A673 (cell line): Measurements from ENCODE around the gene MARK3. TPM values are rescaled to one million over a fixed set of nuclear protein-coding genes. Genes with fewer than 3 reads are reported as not detected.

Experiments
- BruUV-seq: library from RNA; stranded (reverse); fragments of 400-500 nt; replicated peaks from 2 replicates; lab custom pipeline; 2021; lab: Mats Ljungman, UMichigan
- CTCF ChIA-PET: fragments of 300-600 bp; sonication (Branson Sonifier 250); formaldehyde crosslinking; loops from one replicate; lab custom pipeline; 2022; ENCODE audit warnings: antibody characterized with exemption; lab: Charles Lee
- POLR2A ChIA-PET: fragments of 300-600 bp; sonication (Branson Sonifier 250); formaldehyde crosslinking; loops from one replicate; lab custom pipeline; 2022; ENCODE audit warnings: antibody characterized with exemption; ENCODE audit not compliant: low non-redundant PET; lab: Charles Lee
- DNase-seq: peaks from one replicate; pipeline ENCODE4 v3.0.0-alpha.2; 2015; ENCODE audit warnings: low spot score
- H3K27ac ChIP-seq: fragments of 200-600 bp; sonication (generic); 2 replicates; pipeline ENCODE4 v1.5.1; 2016; ENCODE audit warnings: mixed run types, low read depth, mild to moderate bottlenecking, mixed read lengths, antibody characterized with exemption, low read length; ENCODE audit not compliant: poor library complexity, severe bottlenecking
- H3K27me3 ChIP-seq: fragments of 200-600 bp; sonication (generic); replicated peaks from 2 replicates; pipeline ENCODE4 v1.6.1; 2017; ENCODE audit warnings: mixed run types, low read depth, mild to moderate bottlenecking, mixed read lengths, antibody characterized with exemption, low read length; ENCODE audit not compliant: insufficient read depth, poor library complexity
- H3K36me3 ChIP-seq: fragments of 200-600 bp; sonication (generic); 2 replicates; pipeline ENCODE4 v1.6.1; 2016; ENCODE audit warnings: mixed run types, mild to moderate bottlenecking, mixed read lengths, antibody characterized with exemption, low read length; ENCODE audit not compliant: insufficient read depth, poor library complexity, severe bottlenecking
- H3K4me1 ChIP-seq: fragments of 200-600 bp; sonication (generic); 2 replicates; pipeline ENCODE4 v1.6.1; 2017; ENCODE audit warnings: mixed run types, mild to moderate bottlenecking, mixed read lengths, antibody characterized with exemption, low read length; ENCODE audit not compliant: insufficient read depth, poor library complexity, severe bottlenecking
- H3K4me3 ChIP-seq: fragments of 200-600 bp; sonication (generic); 2 replicates; pipeline ENCODE4 v1.5.1; 2016; ENCODE audit warnings: low read depth, mixed run types, mild to moderate bottlenecking, mixed read lengths, low read length; ENCODE audit not compliant: poor library complexity, severe bottlenecking
- H3K9me3 ChIP-seq: fragments of 200-600 bp; sonication (generic); 2 replicates; pipeline ENCODE4 v1.6.1; 2016; ENCODE audit warnings: mixed run types, low read depth, mild to moderate bottlenecking, mixed read lengths, antibody characterized with exemption, low read length; ENCODE audit not compliant: poor library complexity, severe bottlenecking
- CTCF ChIP-seq: fragments of 300-800, 200-600 bp; sonication (generic); conservative IDR thresholded peaks from 2 replicates; pipeline ENCODE4 v1.5.1; 2017; ENCODE audit warnings: low read depth, mild to moderate bottlenecking, antibody characterized with exemption, low read length, moderate library complexity, mixed read lengths
- EZH2 ChIP-seq: fragments of 200-600 bp; sonication (generic); IDR thresholded peaks from 2 replicates; pipeline ENCODE4 v1.6.1; 2017; ENCODE audit warnings: borderline replicate concordance, low read depth, mild to moderate bottlenecking, mixed read lengths, antibody characterized with exemption, low read length; ENCODE audit not compliant: poor library complexity, severe bottlenecking
- intact Hi-C: fragments of 100-400 bp; cut with micrococcal nuclease; formaldehyde crosslinking; loops from one replicate; pipeline ENCODE4 v1.10.0; 2022; ENCODE audit not compliant: unreplicated experiment
- total RNA-seq: library from RNA; stranded (reverse); gene quantifications from 2 replicates; pipeline ENCODE4 v1.2.3, GENCODE V29; 2021

Gene MARK3
- total RNA-seq, 1 experiment from 2014 or later, result 94.4 TPM

- Histone ChIP-seq H3K27me3 (no peaks in the 10 kb centered on the region), H3K4me3 (no peak overlapping the region), H3K36me3 (peaks cover 47% of the 10 kb centered on the region), H3K27ac (no peak overlapping the region), H3K9me3 (no peaks in the 10 kb centered on the region), H3K4me1 (no peaks in the 10 kb centered on the region)
- POLR2A ChIA-PET, result no interaction called here
- CTCF ChIA-PET, result no interaction called here
- TF ChIP-seq EZH2 (no peak), CTCF (no peak)
- BruUV-seq, result TSS peak; percentile 31
- no peak for DNase-seq
- intact Hi-C loops, result loop anchor here (5.0 kb wide), 1 partner anchor 44 kb away; no protein-coding TSS in a partner anchor
Observed at GRCh38 chr14:103503296-103503695, 118.1 kb downstream of the MARK3 start.

GRCh38 chr14:103504991-103505565, 119.9 kb downstream of the MARK3 start:
- H3K4me1 ChIP-seq, result no peaks in the 10 kb centered on the region
- BruUV-seq, result no TSS peak
- peaks cover 40% of the 10 kb centered on the region for H3K36me3 ChIP-seq
- TF ChIP-seq EZH2, result no peak
- H3K9me3 ChIP-seq, result no peaks in the 10 kb centered on the region
- no peaks in the 10 kb centered on the region for H3K27me3 ChIP-seq
- ChIA-PET POLR2A (no interaction called here), CTCF (no interaction called here)
- H3K27ac ChIP-seq, result no peak overlapping the region
- intact Hi-C loops, result loop anchor here (5.0 kb wide), 1 partner anchor 42 kb away; no protein-coding TSS in a partner anchor
- no peak overlapping the region for H3K4me3 ChIP-seq
- DNase-seq, result no peak

DNA sequence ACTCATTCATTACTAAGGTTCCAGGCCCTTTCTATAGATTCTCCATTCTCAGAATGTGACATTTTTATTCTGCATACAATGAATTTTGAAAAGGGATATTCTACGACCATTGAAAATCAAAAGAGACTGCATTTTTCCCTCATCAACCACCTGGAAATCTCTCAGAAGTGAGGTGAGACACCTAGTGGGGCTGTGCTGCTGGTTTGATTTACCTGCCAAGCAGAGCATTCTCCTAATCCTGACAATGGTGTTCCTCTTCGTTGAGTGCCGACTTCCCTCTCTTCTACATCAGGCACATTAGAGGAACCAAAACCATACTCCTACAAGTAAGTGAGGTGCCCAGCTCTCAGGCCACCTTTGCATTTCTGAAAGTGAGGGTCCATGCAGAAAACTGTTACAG, 122.5 kb downstream of the MARK3 start:
- intact Hi-C loops, result no loop called here
- Histone ChIP-seq H3K4me1 (peaks cover 5% of the 10 kb centered on the region), H3K27me3 (no peaks in the 10 kb centered on the region), H3K9me3 (no peaks in the 10 kb centered on the region), H3K27ac (no peak overlapping the region), H3K36me3 (peaks cover 19% of the 10 kb centered on the region), H3K4me3 (no peak overlapping the region)
- CTCF ChIA-PET, result no interaction called here
- no peak for TF ChIP-seq CTCF
- no TSS peak for BruUV-seq
- POLR2A ChIA-PET, result no interaction called here
- DNase-seq, result no peak
